NB4 (cell line): ENCODE data around the gene KRTAP10-5.
"Not testable (repeated sequence)": the region's sequence is repeated elsewhere in the genome, so short reads cannot be mapped to it uniquely, and the experiment has no call there.

ENCODE experiments used
- DNase-seq: peaks from one replicate; pipeline ENCODE4 v3.0.0; 2010; ENCODE audit warnings: low read depth
- H3K4me3 ChIP-seq: one replicate; pipeline ENCODE4 v1.5.1; 2011; ENCODE audit warnings: mild to moderate bottlenecking, low read depth, low read length, moderate library complexity
- MYC ChIP-seq: IDR thresholded peaks from 2 replicates; pipeline ENCODE4 v1.6.1; 2011; ENCODE audit warnings: low read depth, low read length
- POLR2A ChIP-seq: IDR thresholded peaks from 2 replicates; pipeline ENCODE4 v1.6.1; 2011; ENCODE audit warnings: mild to moderate bottlenecking; ENCODE audit not compliant: insufficient read length; ENCODE audit errors: extremely low read depth
- TF ChIP-seq, protein P1 (sequence below): IDR thresholded peaks from 2 replicates; pipeline ENCODE4 v1.6.1; 2011; ENCODE audit warnings: low read depth, low read length
- TF ChIP-seq, protein P2 (sequence below): IDR thresholded peaks from one replicate; pipeline ENCODE4 v1.5.1; 2012; ENCODE audit warnings: low read depth, low read length

The KRTAP10-5 gene

DNA sequence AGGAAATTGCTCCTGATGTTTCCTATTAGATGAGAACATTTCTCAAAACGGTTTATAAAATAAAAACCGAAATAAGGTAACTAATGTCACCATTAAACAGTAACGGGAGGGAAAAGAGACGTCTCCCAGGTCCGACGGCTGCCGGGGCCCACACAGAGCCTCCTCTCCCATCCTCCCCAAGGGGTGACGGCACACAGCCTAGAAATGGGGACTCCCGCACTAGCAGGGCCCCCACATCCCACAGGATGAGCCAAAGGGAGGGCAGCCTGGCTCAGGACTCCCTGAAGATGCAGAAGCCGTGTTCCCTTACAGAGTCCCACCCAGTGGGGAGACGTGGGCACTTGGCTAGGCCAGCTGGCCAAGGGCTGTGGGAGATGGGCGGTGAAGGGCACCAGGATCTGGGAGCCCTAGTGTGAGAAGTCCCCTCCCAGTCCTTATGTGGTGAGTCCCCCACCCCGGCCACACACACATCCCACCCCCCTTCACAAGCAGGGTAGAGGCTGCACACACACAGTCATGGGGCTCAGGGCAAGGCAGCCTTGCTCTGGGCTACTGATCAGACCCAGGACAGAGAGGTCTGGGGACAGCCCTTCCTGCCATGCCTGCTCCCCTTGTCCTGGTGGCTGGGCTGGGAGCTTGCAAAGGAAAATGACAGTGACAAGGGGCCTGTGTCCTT is 25.1 kb downstream of the KRTAP10-5 start:
- no peak for DNase-seq
- TF ChIP-seq MYC, result no peak
- TF ChIP-seq, protein P1, sequence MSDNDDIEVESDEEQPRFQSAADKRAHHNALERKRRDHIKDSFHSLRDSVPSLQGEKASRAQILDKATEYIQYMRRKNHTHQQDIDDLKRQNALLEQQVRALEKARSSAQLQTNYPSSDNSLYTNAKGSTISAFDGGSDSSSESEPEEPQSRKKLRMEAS, result no peak
- TF ChIP-seq POLR2A, result no peak
- TF ChIP-seq, protein P2, sequence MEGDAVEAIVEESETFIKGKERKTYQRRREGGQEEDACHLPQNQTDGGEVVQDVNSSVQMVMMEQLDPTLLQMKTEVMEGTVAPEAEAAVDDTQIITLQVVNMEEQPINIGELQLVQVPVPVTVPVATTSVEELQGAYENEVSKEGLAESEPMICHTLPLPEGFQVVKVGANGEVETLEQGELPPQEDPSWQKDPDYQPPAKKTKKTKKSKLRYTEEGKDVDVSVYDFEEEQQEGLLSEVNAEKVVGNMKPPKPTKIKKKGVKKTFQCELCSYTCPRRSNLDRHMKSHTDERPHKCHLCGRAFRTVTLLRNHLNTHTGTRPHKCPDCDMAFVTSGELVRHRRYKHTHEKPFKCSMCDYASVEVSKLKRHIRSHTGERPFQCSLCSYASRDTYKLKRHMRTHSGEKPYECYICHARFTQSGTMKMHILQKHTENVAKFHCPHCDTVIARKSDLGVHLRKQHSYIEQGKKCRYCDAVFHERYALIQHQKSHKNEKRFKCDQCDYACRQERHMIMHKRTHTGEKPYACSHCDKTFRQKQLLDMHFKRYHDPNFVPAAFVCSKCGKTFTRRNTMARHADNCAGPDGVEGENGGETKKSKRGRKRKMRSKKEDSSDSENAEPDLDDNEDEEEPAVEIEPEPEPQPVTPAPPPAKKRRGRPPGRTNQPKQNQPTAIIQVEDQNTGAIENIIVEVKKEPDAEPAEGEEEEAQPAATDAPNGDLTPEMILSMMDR, result no peak
- H3K4me3 ChIP-seq, result no peak overlapping the region

GRCh38 chr21:44552681-44553080 is 27.7 kb downstream of the KRTAP10-5 start:
- H3K4me3 ChIP-seq, result no peak overlapping the region
- no peak for DNase-seq
- no peak for TF ChIP-seq POLR2A

GRCh38 chr21:44552136-44552535 is 28.3 kb downstream of the KRTAP10-5 start:
- no peak for TF ChIP-seq MYC
- TF ChIP-seq, protein P2, result no peak
- TF ChIP-seq POLR2A, result no peak
- TF ChIP-seq, protein P1, result no peak
- H3K4me3 ChIP-seq, result no peak overlapping the region
- DNase-seq, result no peak

DNA sequence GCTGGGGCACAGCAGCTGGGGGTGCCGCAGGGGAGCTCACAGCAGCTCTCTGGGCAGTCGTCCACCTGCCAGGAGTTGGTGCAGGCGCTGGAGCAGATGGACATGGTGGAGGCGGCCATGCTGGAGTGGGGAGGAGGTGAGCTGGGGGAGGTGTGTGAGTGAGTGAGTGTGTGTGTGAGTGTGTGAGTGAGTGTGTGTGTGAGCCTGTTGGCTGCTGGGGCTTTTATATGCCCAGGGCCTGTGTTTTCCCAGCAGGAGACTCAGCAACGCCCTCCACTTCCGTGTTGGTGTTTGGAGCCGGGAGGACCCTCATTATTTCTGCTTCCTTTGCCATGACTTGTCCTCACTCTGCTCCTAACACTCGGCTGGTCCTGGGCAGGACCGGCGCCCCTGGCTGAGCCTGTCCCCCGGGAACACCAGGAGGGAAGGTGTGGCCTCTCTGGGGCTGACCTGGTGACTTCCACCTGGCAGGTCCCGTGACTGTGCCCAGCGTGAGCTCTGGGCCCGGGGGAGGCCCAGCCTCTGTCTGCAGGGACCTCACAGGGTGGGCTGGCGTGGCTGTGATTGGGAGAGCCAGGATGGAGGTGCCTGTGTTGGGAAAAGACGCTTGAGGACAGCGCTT is 29.0 kb downstream of the KRTAP10-5 start, which contains the start of gene KRTAP10-2:
Gene KRTAP10-2, minus strand, starts transcription at position 166 of the 622 bp plus-strand sequence. Its CDS starts 47 bp downstream, at position 119.
- H3K4me3 ChIP-seq, result no peak within 1 kb of the TSS
- no peak for DNase-seq
- TF ChIP-seq, protein P2, result no peak
- TF ChIP-seq, protein P1, result no peak
- TF ChIP-seq POLR2A (no peak), MYC (no peak)

DNA sequence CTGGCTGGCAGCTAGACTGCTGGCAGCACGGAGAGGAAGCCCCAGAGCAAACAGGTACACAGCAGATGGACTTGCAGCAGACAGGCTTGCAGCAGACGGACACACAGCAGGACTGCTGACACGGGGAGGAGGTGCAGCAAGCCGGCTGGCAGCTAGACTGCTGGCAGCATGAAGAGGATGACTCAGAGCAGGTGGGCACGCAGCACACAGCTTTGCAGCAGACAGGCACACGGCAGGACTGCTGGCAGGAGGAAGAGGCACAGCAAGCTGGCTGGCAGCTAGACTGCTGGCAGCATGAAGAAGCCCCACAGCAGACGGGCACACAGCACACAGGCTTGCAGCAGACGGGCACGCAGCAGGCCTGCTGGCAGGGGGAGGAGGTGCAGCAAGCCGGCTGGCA is 29.6 kb downstream of the KRTAP10-5 start:
- H3K4me3 ChIP-seq, result no peak overlapping the region
- DNase-seq, result no peak

GRCh38 chr21:44550285-44550684 is 30.1 kb downstream of the KRTAP10-5 start:
- DNase-seq, H3K4me3 ChIP-seq: not testable (repeated sequence)

More for the DNA sequence above, 29.6 kb downstream of the KRTAP10-5 start:
- TF ChIP-seq, protein P1, result no peak
- no peak for TF ChIP-seq MYC
- TF ChIP-seq, protein P2, result no peak
- TF ChIP-seq POLR2A, result no peak
